DMS53 treated with DMSO at 0.1 percent for 48 hours (cell line): ENCODE measurements around the gene TBCA.
"Not testable (repeated sequence)": the region's sequence is repeated elsewhere in the genome, so short reads cannot be mapped to it uniquely, and the experiment has no call there.

Source experiments
- DNase-seq: peaks from one replicate; lab custom pipeline; 2025; ENCODE audit not compliant: unreplicated experiment; lab: John Stamatoyannopoulos, UW

Gene TBCA

GRCh38 chr5:77709993-77710685 lies 66.0 kb downstream of the TBCA start:
- DNase-seq: no peak

DNA sequence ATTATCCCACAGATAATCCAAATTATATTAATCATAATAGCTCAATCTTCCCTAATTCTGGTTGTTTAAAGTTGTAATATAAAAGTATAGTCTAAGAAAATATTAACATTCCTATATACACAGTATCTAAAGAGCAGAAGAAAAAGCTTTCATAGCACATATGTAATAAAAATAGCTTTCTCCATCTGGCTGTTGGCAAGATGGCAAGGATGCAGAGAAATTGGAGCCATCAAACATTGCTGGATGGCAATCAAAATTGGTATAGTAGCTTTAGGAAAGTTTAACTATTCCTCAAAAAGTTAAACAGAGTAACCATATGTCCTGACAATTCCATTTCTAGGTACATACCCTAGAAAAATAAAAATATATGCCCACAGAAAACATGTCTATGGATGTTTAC lies 66.8 kb downstream of the TBCA start:
- DNase-seq: no peak

- no peak for DNase-seq
Observed at GRCh38 chr5:77707791-77708190, 68.3 kb downstream of the TBCA start.

GRCh38 chr5:77699569-77699968 lies 76.6 kb downstream of the TBCA start:
- not testable (repeated sequence) for DNase-seq

- DNase-seq: no peak
Observed at GRCh38 chr5:77698920-77699319, 77.2 kb downstream of the TBCA start.

DNA sequence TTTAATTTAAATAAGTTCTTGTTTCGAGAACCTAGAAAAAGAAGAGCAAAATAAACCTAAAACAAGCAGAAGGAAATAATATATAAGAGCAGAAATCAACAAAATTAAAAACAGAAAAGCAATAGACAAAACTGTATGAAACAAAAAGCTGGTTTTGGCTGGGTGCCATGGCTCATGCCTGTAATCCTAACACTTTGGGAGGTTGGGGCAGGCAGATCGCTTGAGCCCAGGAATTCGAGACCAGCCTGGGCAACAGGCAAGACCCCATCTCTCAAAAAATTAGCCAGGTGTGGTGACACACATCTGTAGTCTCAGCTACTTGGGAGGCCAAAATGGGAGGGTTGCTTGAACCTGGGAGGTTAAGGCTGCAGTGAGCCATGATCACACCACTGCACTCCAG lies 78.4 kb downstream of the TBCA start:
- DNase-seq: no peak

DNA sequence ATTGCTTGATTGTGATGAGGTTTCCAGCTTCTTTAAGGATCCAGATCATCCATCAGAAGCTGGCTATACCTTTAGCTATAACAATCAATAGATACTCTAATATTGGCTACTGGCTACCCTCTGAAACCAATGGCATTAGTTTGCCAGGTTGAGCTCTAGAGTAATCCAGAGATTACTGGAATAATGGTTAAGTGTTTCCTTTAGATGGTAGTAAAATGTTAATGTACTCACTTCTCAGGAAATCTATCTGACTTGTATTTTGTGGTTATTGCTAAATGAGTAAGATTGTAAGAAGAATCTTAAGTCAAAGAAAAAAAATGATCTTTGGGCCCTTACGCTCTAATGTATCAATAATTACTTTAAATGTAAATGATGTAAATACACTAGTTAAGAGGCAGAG lies 80.0 kb downstream of the TBCA start:
- no peak for DNase-seq

DNA sequence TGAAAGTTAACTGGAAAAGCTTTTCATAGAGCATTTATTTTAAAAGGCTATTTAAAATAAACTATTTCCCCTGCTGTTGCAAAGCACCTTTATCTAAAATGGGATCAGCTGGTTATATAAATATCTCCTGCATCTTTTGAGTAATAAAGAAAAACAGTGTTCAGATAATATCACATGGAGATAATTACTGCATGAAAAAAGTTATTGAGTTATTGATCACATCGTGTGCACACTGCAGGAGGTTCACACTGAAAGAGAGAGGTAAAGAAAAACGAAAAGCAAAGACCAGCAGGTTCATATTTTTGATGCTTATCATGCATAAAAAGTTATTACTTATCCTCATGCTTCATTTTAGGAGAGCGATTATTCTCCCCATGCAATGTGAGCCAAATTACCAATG lies 82.2 kb downstream of the TBCA start:
- DNase-seq: no peak

GRCh38 chr5:77683171-77683732 lies 92.9 kb downstream of the TBCA start:
- DNase-seq: no peak

DNA sequence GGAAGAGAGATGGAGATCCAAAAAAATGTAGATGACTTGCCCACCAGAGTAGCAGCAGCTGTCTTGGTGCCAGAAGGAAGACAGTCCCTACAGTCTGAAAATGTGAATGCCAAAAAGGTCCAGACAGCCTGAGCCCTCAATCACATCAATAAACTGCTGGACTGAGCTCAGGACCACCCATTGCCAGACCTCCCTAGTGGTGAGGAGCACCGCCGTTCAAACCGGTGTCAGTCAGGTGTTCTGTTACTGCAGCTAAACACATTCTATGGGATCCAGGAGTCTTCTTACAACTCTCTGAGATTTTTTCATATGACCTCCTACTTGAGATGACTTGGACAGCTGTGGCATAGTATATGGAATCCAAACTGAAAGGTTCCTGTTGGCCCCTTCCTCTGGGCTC lies 105.6 kb downstream of the TBCA start:
- no peak for DNase-seq

DNA sequence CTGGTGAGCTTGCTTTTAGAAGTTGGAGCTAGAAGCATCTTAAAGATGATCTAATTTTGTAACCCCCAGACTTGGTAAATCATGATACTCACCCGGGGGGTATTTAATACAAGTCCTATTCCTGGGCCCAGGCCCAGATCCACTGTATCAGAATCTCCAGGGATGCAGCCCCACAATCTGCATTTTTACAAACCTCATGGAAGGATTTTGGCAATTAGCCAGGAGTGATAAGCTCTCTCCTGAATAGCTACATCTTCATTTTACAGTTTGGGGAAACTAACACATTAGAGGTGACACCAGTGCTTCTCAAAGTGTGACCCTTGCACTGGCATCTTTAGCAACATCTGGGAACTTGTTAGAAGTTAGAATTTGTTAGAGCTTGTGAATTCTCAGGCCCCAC lies 106.5 kb downstream of the TBCA start:
- no peak for DNase-seq

DNA sequence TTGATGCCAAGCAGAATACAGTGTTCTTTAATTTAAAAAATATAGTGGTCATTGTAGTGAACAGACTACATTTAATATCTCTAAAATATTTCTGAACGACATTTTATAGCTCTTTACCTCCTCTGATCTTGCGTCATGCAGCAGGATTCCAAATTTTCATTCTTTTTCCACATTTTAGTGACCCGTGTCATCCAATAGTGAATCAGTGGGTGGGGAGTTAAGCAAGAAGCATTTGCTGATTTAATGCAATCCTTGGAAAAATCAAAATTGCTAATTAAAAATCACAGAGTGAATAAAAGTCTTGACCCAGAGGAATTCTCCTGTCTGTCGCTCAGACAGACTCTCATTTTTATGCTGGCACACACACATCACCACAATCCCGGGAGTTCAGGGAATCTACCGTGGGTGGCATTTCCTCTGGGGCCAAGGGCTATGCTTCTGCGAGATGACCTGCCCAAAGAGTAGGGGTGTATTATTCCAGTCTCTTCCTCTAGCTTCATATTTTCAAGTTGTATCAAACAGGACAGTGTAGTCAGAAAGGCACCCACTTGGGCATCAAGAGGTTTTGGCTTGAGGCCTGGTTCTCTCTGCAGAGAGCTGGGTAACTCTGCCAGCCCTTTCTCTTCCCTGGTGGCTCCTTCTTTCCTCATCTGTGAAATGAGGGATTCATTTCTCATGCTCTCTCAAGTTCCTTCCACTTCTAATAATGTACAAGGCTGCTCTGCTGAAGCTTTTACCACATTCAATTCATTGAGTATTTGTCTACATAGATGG lies 112.9 kb downstream of the TBCA start:
- DNase-seq: no peak

DNA sequence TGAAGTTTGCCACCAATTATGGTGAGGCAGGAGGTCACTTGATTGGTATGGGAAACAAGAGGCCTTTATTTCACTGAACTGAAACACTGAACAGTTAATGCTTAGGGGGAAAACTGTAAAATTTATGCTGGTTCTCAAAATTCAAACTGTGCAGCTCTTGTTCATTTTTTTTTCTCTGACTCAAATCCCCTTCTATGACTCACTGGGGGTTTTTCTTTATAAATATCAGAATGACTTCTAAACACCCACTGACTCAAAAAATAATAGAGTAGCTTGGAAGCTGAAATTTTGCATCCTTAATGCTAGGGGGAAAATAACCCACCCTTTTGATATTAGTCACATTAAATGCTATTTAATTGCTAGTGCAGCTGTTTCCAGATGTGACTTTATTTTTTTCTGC lies 113.5 kb downstream of the TBCA start:
- DNase-seq: no peak

- DNase-seq: no peak
Observed at GRCh38 chr5:77658662-77659061, 117.5 kb downstream of the TBCA start.

GRCh38 chr5:77651343-77651742 lies 124.8 kb downstream of the TBCA start:
- DNase-seq: no peak

DNA sequence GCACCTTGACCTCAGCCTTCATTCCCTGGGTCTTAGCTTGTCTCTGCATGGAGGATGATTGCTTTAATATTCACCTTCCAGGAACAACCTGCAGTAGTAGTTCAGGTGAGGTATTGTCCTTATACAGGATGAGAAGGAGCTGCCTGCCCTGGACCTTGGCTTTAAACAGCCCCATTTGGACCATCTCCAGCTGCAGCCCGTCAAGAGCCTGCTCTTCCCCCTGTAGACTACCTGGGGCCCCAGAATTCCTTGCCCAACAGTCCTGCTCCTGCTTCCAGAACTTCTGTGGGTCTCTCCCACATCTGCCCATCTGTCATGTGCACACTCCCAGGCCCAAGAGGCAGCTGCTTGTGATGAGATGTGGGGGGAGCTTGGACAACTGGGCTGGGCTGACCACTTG lies 125.5 kb downstream of the TBCA start:
- DNase-seq: no peak

GRCh38 chr5:77649776-77650175 lies 126.4 kb downstream of the TBCA start:
- no peak for DNase-seq

DNA sequence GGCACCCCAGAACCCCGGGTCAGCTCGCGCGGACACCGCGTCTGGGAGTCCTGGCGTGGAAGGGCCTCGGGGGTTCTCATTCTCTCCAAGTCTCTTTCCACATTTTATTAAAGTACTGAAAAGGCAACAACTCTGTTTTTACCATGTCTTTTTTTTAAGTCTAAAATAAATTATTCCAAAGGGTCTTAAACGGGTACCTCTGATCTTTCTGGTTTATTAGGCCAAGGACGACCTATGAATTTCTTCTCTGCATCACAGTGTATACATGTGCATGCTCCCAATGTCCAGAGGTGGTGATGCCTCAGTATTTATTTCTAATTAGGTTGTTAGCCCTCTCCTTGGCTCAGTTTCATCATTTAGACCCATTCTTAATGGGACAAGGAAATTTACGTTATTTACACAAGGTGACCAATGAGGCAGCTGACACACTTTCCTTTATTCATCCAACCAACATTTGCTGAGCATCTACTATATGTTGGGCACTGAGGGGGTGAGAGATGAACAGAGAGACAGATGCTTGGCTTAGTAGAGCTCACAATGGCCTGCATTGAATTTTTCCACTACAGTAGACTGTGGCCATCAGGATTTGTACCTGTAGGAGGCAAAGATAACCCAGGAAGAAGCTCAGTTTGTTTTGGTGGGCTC lies 130.0 kb downstream of the TBCA start:
- DNase-seq: no peak

- DNase-seq: no peak
Observed at GRCh38 chr5:77645158-77645994, 130.8 kb downstream of the TBCA start.

- DNase-seq: no peak
Observed at GRCh38 chr5:77644371-77645157, 131.6 kb downstream of the TBCA start.
